Neutrophil (primary cell): Measurements from ENCODE around the gene ADCY2.

Experiments used
- H3K27ac ChIP-seq: fragments of 200-600 bp; sonication (generic); 2 replicates; pipeline ENCODE4 v1.5.1; 2016; ENCODE audit warnings: mild to moderate bottlenecking, moderate library complexity
- H3K27me3 ChIP-seq: fragments of 200-600 bp; sonication (generic); 2 replicates; pipeline ENCODE4 v1.6.0; 2016; ENCODE audit warnings: mild to moderate bottlenecking
- H3K36me3 ChIP-seq: fragments of 200-600 bp; sonication (generic); 2 replicates; pipeline ENCODE4 v1.5.1; 2017
- H3K4me1 ChIP-seq, 2 experiments: fragments of 200-600 bp in 1 of 2; sonication (generic) in 1 of 2; 1 replicate in 1 of 2; 2 replicates in 1 of 2; pipeline versions ENCODE4 v1.5.1 to v1.6.1; 2013 to 2016; ENCODE audit warnings: low read depth in 1 of 2, low read length in 1 of 2, mild to moderate bottlenecking in 1 of 2, moderate library complexity in 1 of 2; ENCODE audit not compliant: control insufficient read depth in 1 of 2, insufficient read depth in 1 of 2
- H3K4me3 ChIP-seq, 2 experiments: fragments of 200-600 bp in 1 of 2; sonication (generic) in 1 of 2; 1 replicate in 1 of 2; 2 replicates in 1 of 2; pipeline ENCODE4 v1.5.1; 2013 to 2016; ENCODE audit warnings: low read depth in 1 of 2, low read length in 1 of 2, mild to moderate bottlenecking in 1 of 2, moderate library complexity in 1 of 2
- H3K9me3 ChIP-seq: fragments of 200-600 bp; sonication (generic); 2 replicates; pipeline ENCODE4 v1.5.1; 2016
- CTCF ChIP-seq: fragments of 200-600 bp; sonication (generic); IDR thresholded peaks from 2 replicates; pipeline ENCODE4 v1.5.1; 2016; ENCODE audit warnings: antibody characterized with exemption

ADCY2 gene

GRCh38 chr5:7869474-7870136 lies 473.7 kb downstream of the ADCY2 start:
- no peaks in the 10 kb centered on the region for H3K9me3 ChIP-seq
- TF ChIP-seq CTCF, result no peak
- H3K36me3 ChIP-seq, result no peaks in the 10 kb centered on the region
- H3K27ac ChIP-seq, result peak overlapping the region; percentile 42
- no peaks in the 10 kb centered on the region for H3K27me3 ChIP-seq
- peak overlapping the region; percentile 66 to 88 for H3K4me3 ChIP-seq
- peaks cover 13 to 14% of the 10 kb centered on the region in 2 experiments for H3K4me1 ChIP-seq

- Histone ChIP-seq H3K27me3 (no peaks in the 10 kb centered on the region), H3K4me3 (no peak overlapping the region), H3K36me3 (peaks cover 13% of the 10 kb centered on the region), H3K27ac (no peak overlapping the region), H3K4me1 (peaks cover 13 to 14% of the 10 kb centered on the region in 2 experiments), H3K9me3 (no peaks in the 10 kb centered on the region)
- TF ChIP-seq CTCF, result no peak
These were observed 475.7 kb downstream of the ADCY2 start for GRCh38 chr5:7871653-7872052.

GRCh38 chr5:7872517-7873130 lies 476.7 kb downstream of the ADCY2 start:
- no peak for TF ChIP-seq CTCF
- peaks cover 16% of the 10 kb centered on the region for H3K36me3 ChIP-seq
- H3K9me3 ChIP-seq, result no peaks in the 10 kb centered on the region
- no peaks in the 10 kb centered on the region for H3K27me3 ChIP-seq
- peaks cover 13 to 14% of the 10 kb centered on the region in 2 experiments for H3K4me1 ChIP-seq
- no peak overlapping the region for H3K4me3 ChIP-seq
- H3K27ac ChIP-seq, result no peak overlapping the region

GRCh38 chr5:7873216-7873615 lies 477.3 kb downstream of the ADCY2 start:
- H3K36me3 ChIP-seq, result peaks cover 16% of the 10 kb centered on the region
- no peak for TF ChIP-seq CTCF
- H3K9me3 ChIP-seq, result no peaks in the 10 kb centered on the region
- no peak overlapping the region for H3K27ac ChIP-seq
- peaks cover 13 to 15% of the 10 kb centered on the region in 2 experiments for H3K4me1 ChIP-seq
- no peak overlapping the region for H3K4me3 ChIP-seq
- no peaks in the 10 kb centered on the region for H3K27me3 ChIP-seq

- peaks cover 16% of the 10 kb centered on the region for H3K36me3 ChIP-seq
- H3K4me3 ChIP-seq, result no peak overlapping the region
- H3K27ac ChIP-seq, result no peak overlapping the region
These were observed 478.7 kb downstream of the ADCY2 start for GRCh38 chr5:7874639-7875038.

More at GRCh38 chr5:7874639-7875038, 478.7 kb downstream of the ADCY2 start:
- Histone ChIP-seq H3K27me3 (no peaks in the 10 kb centered on the region), H3K9me3 (no peaks in the 10 kb centered on the region), H3K4me1 (peaks cover 20 to 23% of the 10 kb centered on the region in 2 experiments)
- no peak for TF ChIP-seq CTCF
